ENCODE measurements around the gene TARS2. TPM values are rescaled to one million over a fixed set of nuclear protein-coding genes. Genes with fewer than 3 reads are reported as not detected.
A peak's percentile ranks its signal among the peaks of the same experiment; 100 is the strongest.

Gene TARS2, protein sequence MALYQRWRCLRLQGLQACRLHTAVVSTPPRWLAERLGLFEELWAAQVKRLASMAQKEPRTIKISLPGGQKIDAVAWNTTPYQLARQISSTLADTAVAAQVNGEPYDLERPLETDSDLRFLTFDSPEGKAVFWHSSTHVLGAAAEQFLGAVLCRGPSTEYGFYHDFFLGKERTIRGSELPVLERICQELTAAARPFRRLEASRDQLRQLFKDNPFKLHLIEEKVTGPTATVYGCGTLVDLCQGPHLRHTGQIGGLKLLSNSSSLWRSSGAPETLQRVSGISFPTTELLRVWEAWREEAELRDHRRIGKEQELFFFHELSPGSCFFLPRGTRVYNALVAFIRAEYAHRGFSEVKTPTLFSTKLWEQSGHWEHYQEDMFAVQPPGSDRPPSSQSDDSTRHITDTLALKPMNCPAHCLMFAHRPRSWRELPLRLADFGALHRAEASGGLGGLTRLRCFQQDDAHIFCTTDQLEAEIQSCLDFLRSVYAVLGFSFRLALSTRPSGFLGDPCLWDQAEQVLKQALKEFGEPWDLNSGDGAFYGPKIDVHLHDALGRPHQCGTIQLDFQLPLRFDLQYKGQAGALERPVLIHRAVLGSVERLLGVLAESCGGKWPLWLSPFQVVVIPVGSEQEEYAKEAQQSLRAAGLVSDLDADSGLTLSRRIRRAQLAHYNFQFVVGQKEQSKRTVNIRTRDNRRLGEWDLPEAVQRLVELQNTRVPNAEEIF
- 10 to 100 TPM; 28.8 to 35.3 TPM for total RNA-seq

DNA sequence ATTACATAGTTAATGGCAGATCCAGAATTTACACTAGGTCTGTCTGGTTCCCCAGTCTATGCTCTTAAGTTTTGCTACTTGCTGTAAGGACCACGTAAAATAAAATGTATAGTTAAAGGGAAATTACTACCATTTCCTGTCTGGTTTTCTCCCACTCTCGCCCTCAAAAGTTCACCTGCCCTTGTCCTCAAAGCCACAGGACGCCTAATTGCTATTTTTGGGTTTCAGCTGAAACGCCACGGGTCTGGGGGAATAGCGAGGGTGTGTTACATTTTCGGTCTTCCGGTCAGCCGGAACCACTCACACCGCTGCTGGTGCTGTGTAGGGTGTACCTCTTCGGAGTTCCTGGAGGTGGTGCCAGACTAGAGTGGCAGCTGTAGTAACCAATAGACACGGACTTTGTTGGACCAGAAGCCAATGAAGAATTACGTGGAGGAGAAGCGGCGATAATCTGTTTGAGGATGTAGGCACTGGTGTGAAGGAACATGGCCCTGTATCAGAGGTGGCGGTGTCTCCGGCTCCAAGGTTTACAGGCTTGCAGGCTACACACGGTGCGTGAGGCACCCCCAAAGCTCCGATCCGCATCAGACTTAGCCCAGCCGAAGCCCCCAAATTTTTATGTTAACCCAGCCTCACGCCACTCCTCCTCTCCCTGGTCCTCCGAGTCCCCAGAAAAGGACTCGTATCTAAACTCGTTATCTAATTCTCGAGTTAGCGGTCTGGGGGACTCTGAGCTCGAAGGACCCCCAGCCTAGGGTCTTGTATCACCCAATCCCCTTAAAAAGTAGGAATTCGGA, at the start of gene TARS2:
Gene TARS2, plus strand, starts transcription at position 454 of the 797 bp plus-strand sequence. Its CDS starts 32 bp downstream, at position 486.
- H3K9me3 Mint-ChIP-seq, result no peaks in the 10 kb centered on the region
- H3K4me3 Mint-ChIP-seq, result peak within 1 kb of the TSS; percentile 99
- peak; percentile 100 for ATAC-seq (replicated peaks)
- H3K27me3 Mint-ChIP-seq, result no peaks in the 10 kb centered on the region
- H3K4me1 Mint-ChIP-seq, result peaks cover 15% of the 10 kb centered on the region
- H3K36me3 Mint-ChIP-seq (ENCODE audit: low read depth), result peaks cover 34% of the 10 kb centered on the region
- peak within 1 kb of the TSS; percentile 96 for H3K27ac Mint-ChIP-seq

DNA sequence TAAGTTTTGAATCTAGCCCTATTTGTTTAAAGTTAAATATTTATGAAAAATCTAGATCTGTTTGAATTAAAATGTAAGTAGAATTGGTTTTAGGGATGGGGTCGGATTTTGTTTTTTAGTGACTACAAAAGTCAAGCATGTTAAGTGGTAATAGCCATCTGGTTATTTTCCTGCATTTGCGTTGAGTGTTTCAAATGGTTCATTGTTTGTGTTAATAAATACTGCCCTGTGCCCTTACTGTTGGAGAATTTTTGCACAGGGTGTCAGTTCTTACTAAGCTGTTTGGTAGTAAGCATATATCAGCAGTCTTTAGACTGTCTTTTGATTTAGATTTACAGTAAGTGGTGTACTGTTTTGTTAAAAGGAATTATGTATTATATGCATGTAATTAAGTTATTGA, 46.1 kb upstream of the TARS2 start:
- H3K4me3 Mint-ChIP-seq, result no peak overlapping the region
- no peaks in the 10 kb centered on the region for H3K27me3 Mint-ChIP-seq
- H3K4me1 Mint-ChIP-seq, result peaks cover 5% of the 10 kb centered on the region
- peaks cover 68% of the 10 kb centered on the region for H3K36me3 Mint-ChIP-seq (ENCODE audit: low read depth)
- no peaks in the 10 kb centered on the region for H3K9me3 Mint-ChIP-seq
- no peak overlapping the region for H3K27ac Mint-ChIP-seq
- ATAC-seq (replicated peaks), result no peak

DNA sequence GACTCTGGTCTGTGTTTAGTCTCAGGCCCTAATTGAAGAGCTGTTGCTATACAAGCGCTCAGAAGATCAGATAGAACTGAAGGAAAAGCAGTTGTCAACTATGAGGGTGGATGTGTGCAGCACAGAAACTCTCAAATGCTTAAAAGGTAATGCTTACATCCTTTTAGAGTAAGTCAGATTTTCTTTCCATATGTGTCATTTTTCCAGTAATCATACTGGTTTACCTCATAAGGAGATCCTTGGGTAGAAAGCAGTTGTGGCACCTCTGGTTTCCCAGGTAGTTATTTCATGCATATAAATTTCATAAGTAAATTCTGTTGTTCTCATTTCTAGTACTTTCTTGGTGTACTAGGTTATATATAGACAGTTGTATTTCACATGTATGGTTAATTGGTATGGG, 43.0 kb upstream of the TARS2 start:
- peaks cover 6% of the 10 kb centered on the region for H3K4me1 Mint-ChIP-seq
- H3K9me3 Mint-ChIP-seq, result no peaks in the 10 kb centered on the region
- peaks cover 94% of the 10 kb centered on the region for H3K36me3 Mint-ChIP-seq (ENCODE audit: low read depth)
- no peaks in the 10 kb centered on the region for H3K27me3 Mint-ChIP-seq
- ATAC-seq (replicated peaks), result peak; percentile 96
- H3K27ac Mint-ChIP-seq, result peak overlapping the region; percentile 86
- H3K4me3 Mint-ChIP-seq, result peak overlapping the region; percentile 54

DNA sequence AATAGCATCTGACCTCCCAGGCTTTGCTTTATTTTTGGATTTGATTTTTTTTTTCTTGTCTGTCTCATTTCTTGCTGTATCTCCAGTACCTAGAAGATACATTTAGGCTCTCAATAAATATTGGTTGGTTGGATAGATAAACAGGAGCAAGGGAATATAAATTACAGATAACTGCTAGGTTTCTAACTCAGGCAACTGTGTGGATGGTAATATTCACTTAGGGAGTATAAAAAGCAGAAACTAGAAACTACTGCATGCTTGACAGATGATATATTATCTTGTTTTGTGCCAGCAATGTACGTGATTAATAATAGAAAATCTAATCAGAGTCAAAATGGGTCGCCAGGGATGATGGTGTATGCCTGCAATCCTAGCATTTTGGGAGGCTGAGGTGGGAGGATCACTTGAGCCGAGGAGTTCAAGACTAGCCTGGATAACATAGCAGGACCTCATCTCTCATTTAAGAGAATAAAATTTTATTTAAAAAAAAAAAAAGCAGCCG, 31.0 kb upstream of the TARS2 start:
- H3K4me3 Mint-ChIP-seq, result no peak overlapping the region
- peaks cover 87% of the 10 kb centered on the region for H3K36me3 Mint-ChIP-seq (ENCODE audit: low read depth)

DNA sequence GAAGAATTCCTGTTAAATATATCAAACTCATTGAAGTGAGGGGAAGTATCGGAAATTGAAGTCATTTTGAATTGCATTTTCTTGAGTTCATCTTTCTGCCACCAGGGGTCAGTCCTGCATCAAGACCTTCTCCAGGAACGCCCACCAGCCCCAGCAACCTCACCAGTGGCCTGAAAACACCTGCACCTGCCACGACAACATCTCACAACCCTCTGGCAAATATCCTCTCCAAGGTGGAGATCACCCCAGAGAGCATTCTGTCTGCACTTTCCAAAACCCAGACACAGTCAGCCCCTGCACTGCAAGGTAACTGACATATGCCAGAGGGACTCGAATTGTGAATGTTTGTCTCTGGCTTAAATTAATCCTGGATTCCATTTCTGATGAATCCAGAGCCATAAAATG, 22.8 kb upstream of the TARS2 start:
- no peaks in the 10 kb centered on the region for H3K9me3 Mint-ChIP-seq
- H3K27me3 Mint-ChIP-seq, result no peaks in the 10 kb centered on the region
- H3K36me3 Mint-ChIP-seq (ENCODE audit: low read depth), result peaks cover 66% of the 10 kb centered on the region
- peak; percentile 60 for ATAC-seq (replicated peaks)
- no peak overlapping the region for H3K27ac Mint-ChIP-seq
- no peaks in the 10 kb centered on the region for H3K4me1 Mint-ChIP-seq
- no peak overlapping the region for H3K4me3 Mint-ChIP-seq

More for the DNA sequence above, 31.0 kb upstream of the TARS2 start:
- no peaks in the 10 kb centered on the region for H3K9me3 Mint-ChIP-seq
- H3K4me1 Mint-ChIP-seq, result peaks cover 4% of the 10 kb centered on the region
- H3K27me3 Mint-ChIP-seq, result no peaks in the 10 kb centered on the region
- ATAC-seq (replicated peaks), result no peak
- no peak overlapping the region for H3K27ac Mint-ChIP-seq

DNA sequence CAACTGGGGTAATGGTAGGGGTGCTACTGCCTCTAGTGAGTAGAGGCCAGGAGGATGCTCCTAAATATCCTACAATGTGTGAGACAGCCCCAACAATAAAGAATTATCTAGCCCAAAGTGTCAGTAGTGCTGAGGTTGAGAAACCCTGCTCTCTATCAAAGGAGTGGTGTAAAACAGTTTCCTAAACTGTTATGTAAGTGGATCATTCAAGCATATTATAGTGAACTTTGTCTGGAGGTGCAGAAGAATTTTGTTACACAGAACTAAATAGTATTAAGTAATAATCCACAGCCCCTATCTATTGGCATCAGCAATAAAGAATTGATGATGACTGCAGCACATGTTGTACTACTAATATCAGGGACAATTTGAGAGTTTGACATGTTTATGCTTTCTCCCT, 20.3 kb upstream of the TARS2 start:
- Mint-ChIP-seq H3K4me3 (no peak overlapping the region), H3K27ac (no peak overlapping the region), H3K36me3 (ENCODE audit: low read depth) (peaks cover 71% of the 10 kb centered on the region), H3K27me3 (no peaks in the 10 kb centered on the region), H3K9me3 (no peaks in the 10 kb centered on the region), H3K4me1 (no peaks in the 10 kb centered on the region)
- no peak for ATAC-seq (replicated peaks)

DNA sequence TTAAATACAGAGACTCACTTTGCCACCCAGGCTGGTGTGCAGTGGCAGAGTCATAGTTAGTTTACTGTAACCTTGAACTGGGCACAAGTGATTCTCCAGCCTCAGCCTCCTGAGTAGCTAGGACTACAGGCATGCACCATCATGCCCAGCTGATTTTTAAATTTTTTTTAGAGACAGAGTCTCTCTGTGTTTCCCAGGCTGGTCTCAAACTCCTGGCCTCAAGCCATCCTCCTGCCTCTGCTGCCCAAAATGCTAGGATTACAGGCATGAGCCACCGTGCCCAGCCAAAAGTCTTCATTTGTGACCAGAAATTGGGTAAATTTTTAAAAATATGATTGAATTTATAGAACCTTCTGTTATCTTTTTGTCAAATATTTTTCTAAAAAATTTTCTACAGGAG, 17.9 kb upstream of the TARS2 start:
- no peaks in the 10 kb centered on the region for H3K9me3 Mint-ChIP-seq
- no peak overlapping the region for H3K4me3 Mint-ChIP-seq
- H3K36me3 Mint-ChIP-seq (ENCODE audit: low read depth), result peaks cover 82% of the 10 kb centered on the region
- no peak for ATAC-seq (replicated peaks)
- H3K27ac Mint-ChIP-seq, result no peak overlapping the region
- H3K27me3 Mint-ChIP-seq, result no peaks in the 10 kb centered on the region
- H3K4me1 Mint-ChIP-seq, result no peaks in the 10 kb centered on the region

DNA sequence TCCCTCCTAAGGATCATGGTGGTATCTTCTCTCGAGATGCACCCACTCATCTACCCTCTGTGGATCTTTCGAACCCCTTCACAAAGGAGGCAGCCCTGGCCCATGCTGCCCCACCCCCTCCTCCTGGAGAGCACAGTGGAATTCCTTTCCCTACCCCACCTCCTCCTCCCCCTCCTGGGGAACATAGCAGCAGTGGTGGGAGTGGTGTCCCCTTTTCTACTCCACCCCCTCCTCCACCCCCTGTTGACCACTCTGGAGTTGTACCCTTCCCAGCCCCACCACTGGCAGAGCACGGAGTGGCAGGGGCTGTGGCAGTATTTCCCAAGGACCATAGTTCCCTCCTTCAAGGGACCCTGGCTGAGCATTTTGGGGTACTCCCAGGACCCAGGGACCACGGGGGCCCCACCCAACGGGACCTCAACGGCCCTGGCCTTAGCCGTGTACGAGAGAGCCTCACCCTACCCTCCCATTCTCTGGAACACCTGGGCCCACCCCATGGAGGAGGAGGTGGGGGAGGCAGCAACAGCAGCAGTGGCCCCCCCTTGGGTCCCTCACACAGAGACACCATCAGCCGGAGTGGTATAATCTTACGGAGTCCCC, 14.5 kb upstream of the TARS2 start:
- ATAC-seq (replicated peaks), result no peak
- H3K9me3 Mint-ChIP-seq, result no peaks in the 10 kb centered on the region
- no peaks in the 10 kb centered on the region for H3K27me3 Mint-ChIP-seq
- H3K27ac Mint-ChIP-seq, result peak overlapping the region; percentile 25
- H3K36me3 Mint-ChIP-seq (ENCODE audit: low read depth), result peaks cover 49% of the 10 kb centered on the region
- H3K4me3 Mint-ChIP-seq, result no peak overlapping the region
- H3K4me1 Mint-ChIP-seq, result peaks cover 8% of the 10 kb centered on the region

DNA sequence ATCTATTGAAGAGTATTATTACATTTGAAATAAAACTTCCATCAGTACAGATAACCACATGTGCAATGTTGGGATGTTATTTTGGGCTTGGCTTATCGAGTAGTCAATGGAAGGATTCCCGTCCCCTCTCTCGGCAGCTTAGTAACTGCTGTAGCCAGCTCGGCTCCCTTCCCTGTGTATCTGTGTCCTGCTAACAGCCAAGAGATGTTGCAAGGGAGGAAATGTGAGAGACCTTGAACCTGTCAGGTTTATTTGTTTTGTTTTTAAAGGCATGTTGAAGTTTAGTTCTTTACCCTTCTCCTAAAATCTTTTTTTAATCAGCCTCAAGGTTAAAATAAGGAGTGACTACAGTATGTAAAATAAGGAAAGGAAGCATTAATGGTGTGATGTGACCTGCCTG, 13.6 kb upstream of the TARS2 start:
- Mint-ChIP-seq H3K27me3 (no peaks in the 10 kb centered on the region), H3K4me3 (no peak overlapping the region), H3K9me3 (no peaks in the 10 kb centered on the region), H3K27ac (no peak overlapping the region), H3K36me3 (ENCODE audit: low read depth) (peaks cover 45% of the 10 kb centered on the region), H3K4me1 (peaks cover 11% of the 10 kb centered on the region)
- ATAC-seq (replicated peaks), result no peak

DNA sequence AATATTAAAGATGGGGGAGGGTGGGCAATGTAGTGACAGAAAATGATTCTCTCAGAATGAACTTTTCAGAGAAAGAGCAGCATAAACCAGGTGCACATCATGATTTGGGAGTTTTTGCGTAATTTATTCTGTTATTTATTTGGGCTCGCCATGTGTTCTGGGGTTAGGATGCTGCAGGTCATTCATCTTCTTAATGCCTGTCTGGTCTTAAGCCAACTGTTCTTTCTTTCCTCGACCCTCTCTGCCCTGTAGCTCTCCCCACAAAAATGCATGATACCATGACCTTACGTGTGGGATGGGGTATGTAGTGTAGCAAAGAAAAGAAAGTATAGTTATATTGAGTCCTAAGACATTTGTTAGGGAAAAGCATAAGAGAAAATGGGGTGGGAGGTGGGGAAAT, 12.3 kb upstream of the TARS2 start:
- peak overlapping the region; percentile 21 for H3K27ac Mint-ChIP-seq
- no peak for ATAC-seq (replicated peaks)
- H3K4me1 Mint-ChIP-seq, result peaks cover 11% of the 10 kb centered on the region
- H3K4me3 Mint-ChIP-seq, result no peak overlapping the region
- H3K9me3 Mint-ChIP-seq, result no peaks in the 10 kb centered on the region
- peaks cover 42% of the 10 kb centered on the region for H3K36me3 Mint-ChIP-seq (ENCODE audit: low read depth)
- no peaks in the 10 kb centered on the region for H3K27me3 Mint-ChIP-seq

DNA sequence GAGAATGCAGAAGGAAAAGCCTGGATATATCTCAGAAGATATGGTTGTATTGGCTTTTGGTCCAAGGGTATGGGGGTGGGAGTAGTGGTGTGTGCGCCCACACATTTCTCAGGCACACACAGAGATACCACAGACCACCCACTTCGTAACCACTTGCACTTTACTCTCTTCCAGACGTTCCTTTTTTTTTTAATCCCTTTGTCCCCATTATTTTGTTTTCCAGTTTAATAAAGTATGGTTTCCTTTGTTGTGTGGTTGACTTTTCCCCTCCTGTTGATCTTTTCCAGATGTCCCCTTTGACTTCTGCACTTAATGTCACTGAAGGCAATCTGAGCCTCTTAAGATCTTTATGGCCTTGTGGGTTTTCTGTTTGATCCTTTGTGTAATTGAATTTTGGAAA, 10.5 kb upstream of the TARS2 start:
- H3K27ac Mint-ChIP-seq, result peak overlapping the region; percentile 6
- no peak for ATAC-seq (replicated peaks)
- H3K4me1 Mint-ChIP-seq, result peaks cover 11% of the 10 kb centered on the region
- no peaks in the 10 kb centered on the region for H3K27me3 Mint-ChIP-seq
- no peaks in the 10 kb centered on the region for H3K9me3 Mint-ChIP-seq
- no peak overlapping the region for H3K4me3 Mint-ChIP-seq
- peaks cover 23% of the 10 kb centered on the region for H3K36me3 Mint-ChIP-seq (ENCODE audit: low read depth)

DNA sequence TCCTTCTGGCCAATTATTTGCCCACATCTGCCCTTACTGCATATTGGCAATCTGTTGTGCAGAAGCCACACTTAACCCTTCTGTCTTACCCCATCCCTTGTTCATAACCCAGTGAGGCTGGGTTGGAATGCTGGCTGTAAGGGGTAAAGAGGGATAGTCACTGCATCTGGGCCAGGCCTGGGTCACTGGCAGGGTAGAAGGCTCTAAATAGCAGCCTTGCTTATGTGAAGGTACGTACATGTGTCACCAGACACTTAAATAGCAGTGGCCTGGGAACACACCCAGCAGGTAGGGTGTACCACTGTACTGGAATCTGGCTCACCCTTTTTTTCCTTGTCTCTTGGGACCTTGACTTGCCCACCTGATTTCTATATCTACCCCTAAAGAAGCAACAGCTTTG, 9.9 kb upstream of the TARS2 start:
- no peak for ATAC-seq (replicated peaks)
- Mint-ChIP-seq H3K36me3 (ENCODE audit: low read depth) (peaks cover 17% of the 10 kb centered on the region), H3K4me3 (no peak overlapping the region), H3K27ac (peak overlapping the region; percentile 6), H3K4me1 (peaks cover 11% of the 10 kb centered on the region), H3K27me3 (no peaks in the 10 kb centered on the region), H3K9me3 (no peaks in the 10 kb centered on the region)

DNA sequence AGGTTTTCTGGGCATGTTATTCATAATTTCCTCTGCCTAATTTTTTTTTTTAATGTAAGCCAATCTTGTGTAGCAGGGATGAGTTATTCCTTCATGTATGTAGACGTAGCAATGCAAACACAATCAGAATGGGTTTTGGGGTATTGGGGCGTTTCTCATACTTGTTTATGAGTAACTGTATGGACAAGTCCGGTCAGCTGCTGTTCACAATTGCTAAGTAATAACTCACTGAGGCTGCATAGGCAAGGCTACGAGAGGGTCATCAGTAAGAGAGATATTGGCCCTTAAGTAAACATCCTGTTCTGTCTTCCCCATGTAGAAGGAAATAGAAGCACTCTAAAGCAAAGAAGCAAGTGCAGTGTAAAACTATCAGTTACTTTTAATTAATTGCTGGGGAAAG, 9.5 kb upstream of the TARS2 start:
- no peaks in the 10 kb centered on the region for H3K27me3 Mint-ChIP-seq
- no peak for ATAC-seq (replicated peaks)
- H3K4me1 Mint-ChIP-seq, result peaks cover 11% of the 10 kb centered on the region
- peaks cover 13% of the 10 kb centered on the region for H3K36me3 Mint-ChIP-seq (ENCODE audit: low read depth)
- no peaks in the 10 kb centered on the region for H3K9me3 Mint-ChIP-seq
- no peak overlapping the region for H3K27ac Mint-ChIP-seq
- no peak overlapping the region for H3K4me3 Mint-ChIP-seq

DNA sequence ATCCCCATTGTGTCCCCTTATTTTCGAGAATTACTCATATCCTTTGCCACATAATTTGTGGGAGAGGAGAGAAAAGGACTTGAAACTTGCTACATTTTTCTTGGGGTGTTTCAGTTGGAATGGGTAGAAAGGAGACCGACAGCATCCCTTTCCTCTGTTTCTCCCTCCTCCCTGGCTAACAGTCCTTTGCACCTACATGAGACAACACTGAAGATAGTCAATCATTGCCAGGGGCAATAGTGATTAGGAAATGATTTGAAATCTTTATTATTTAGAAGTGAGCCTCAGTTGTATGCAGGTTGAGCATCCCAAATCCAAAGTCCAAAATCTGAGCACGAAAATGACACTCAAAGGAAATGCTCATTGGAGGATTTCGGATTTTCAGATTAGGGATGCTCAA, 7.8 kb upstream of the TARS2 start:
- Mint-ChIP-seq H3K36me3 (ENCODE audit: low read depth) (peaks cover under 1% of the 10 kb centered on the region), H3K27me3 (no peaks in the 10 kb centered on the region), H3K9me3 (no peaks in the 10 kb centered on the region), H3K4me3 (no peak overlapping the region), H3K4me1 (peaks cover 11% of the 10 kb centered on the region), H3K27ac (no peak overlapping the region)
- no peak for ATAC-seq (replicated peaks)
